Stimulated activated CD8-positive, alpha-beta memory T cell treated with anti-CD3 and anti-CD28 coated beads, Interleukin-4, amount 100 ng/mL, for 24 hours (primary cell): ENCODE results near the gene LRRC43.

ENCODE experiments used
- DNase-seq: peaks from one replicate; pipeline ENCODE4 v3.0.0-alpha.2; 2020; ENCODE audit warnings: low read depth

Gene LRRC43

GRCh38 chr12:122182887-122183587 is at the start of gene LRRC43:
LRRC43 (plus strand) TSS chr12:122183123; CDS start chr12:122183145, 22 bp downstream.
- DNase-seq = peak; percentile 15

GRCh38 chr12:122133192-122133950 is 49.6 kb upstream of the LRRC43 start:
- no peak for DNase-seq

GRCh38 chr12:122135437-122136031 is 47.4 kb upstream of the LRRC43 start:
- no peak for DNase-seq

- DNase-seq = no peak
Observed at GRCh38 chr12:122137229-122137628, 45.7 kb upstream of the LRRC43 start.

GRCh38 chr12:122137681-122138080 is 45.2 kb upstream of the LRRC43 start:
- DNase-seq = no peak

- DNase-seq = no peak
Observed at GRCh38 chr12:122138181-122138580, 44.7 kb upstream of the LRRC43 start.

- no peak for DNase-seq
Observed at GRCh38 chr12:122138616-122139015, 44.3 kb upstream of the LRRC43 start.

GRCh38 chr12:122139266-122139665 is 43.7 kb upstream of the LRRC43 start:
- DNase-seq = no peak

GRCh38 chr12:122139941-122140340 is 43.0 kb upstream of the LRRC43 start:
- no peak for DNase-seq

GRCh38 chr12:122140467-122141257 is 42.3 kb upstream of the LRRC43 start:
- no peak for DNase-seq

GRCh38 chr12:122141911-122142725 is 40.8 kb upstream of the LRRC43 start:
- no peak for DNase-seq

- no peak for DNase-seq
Observed at GRCh38 chr12:122142857-122143256, 40.1 kb upstream of the LRRC43 start.

GRCh38 chr12:122144885-122145284 is 38.0 kb upstream of the LRRC43 start:
- no peak for DNase-seq

GRCh38 chr12:122145505-122146330 is 37.2 kb upstream of the LRRC43 start:
- DNase-seq = no peak

- no peak for DNase-seq
Observed at GRCh38 chr12:122147514-122148290, 35.2 kb upstream of the LRRC43 start.

- no peak for DNase-seq
Observed at GRCh38 chr12:122148657-122149056, 34.3 kb upstream of the LRRC43 start.

- DNase-seq = no peak
Observed at GRCh38 chr12:122150127-122150681, 32.7 kb upstream of the LRRC43 start.

- no peak for DNase-seq
Observed at GRCh38 chr12:122152754-122153153, 30.2 kb upstream of the LRRC43 start.

GRCh38 chr12:122155705-122156104 is 27.2 kb upstream of the LRRC43 start:
- DNase-seq = no peak
